ENCODE data around the gene PRSS57. TPM values are rescaled to one million over a fixed set of nuclear protein-coding genes. Genes with fewer than 3 reads are reported as not detected.

PRSS57 gene
- polyA plus RNA-seq, 3 donors from 2014 or later, result 5.8 to 41.4 (median 6.3) TPM

- peaks cover 27 to 43% of the 10 kb centered on the region in 2 donors for H3K4me1 Mint-ChIP-seq
- no peak overlapping the region for H3K27ac Mint-ChIP-seq
- no peak overlapping the region for H3K4me3 Mint-ChIP-seq
- no peaks in the 10 kb centered on the region for H3K9me3 Mint-ChIP-seq
- peaks cover 0 to 3% (median 0%) of the 10 kb centered on the region in 3 donors for H3K36me3 Mint-ChIP-seq
- no peak for DNase-seq
- peaks cover 5 to 15% (median 9%) of the 10 kb centered on the region in 3 donors for H3K27me3 Mint-ChIP-seq (ENCODE audit: low read depth in 3 of 3)
These were observed 42.5 kb downstream of the PRSS57 start for GRCh38 chr19:652467-653389.

GRCh38 chr19:651991-652390 is 43.3 kb downstream of the PRSS57 start:
- Mint-ChIP-seq H3K4me3 (no peak overlapping the region), H3K4me1 (peaks cover 27 to 36% of the 10 kb centered on the region in 2 donors), H3K9me3 (no peaks in the 10 kb centered on the region)

DNA sequence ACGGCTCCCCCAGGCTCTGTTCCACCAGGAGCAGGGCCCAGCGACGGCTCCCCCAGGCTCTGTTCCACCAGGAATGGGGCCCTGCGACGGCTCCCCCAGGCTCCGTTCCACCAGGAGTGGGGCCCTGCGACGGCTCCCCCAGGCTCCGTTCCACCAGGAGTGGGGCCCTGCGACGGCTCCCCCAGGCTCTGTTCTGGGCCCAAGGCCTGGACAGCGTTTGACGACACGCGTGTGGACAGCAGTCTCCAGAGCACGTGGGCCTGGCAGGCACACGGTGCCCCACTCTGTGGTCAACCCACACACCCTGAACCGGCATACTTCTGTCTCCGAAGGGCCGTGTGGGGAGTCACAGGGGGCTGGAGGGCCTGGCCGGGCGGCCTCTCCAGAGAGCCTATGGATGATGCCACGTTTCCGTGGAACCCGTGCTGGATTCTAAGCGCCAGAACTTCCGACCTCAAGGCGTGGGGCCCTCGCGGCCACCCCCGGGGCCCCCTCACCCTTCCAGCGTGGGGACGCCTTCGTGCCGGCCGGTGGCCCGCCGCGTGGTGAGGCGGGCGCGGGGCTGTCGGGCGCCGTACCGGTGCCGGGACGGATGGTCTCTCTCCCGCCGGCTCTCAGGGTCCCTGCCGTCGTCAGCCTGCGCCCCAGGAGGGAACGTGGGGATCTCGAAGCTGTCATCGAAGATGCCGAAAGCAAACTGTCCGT is 44.0 kb downstream of the PRSS57 start:
- DNase-seq, result no peak
- Mint-ChIP-seq H3K9me3 (no peaks in the 10 kb centered on the region), H3K4me1 (peaks cover 24 to 30% of the 10 kb centered on the region in 2 donors), H3K27ac (no peak overlapping the region), H3K4me3 (no peak overlapping the region), H3K36me3 (peaks cover 0 to 3% (median 0%) of the 10 kb centered on the region in 3 donors), H3K27me3 (ENCODE audit: low read depth in 3 of 3) (peaks cover 3 to 6% (median 4%) of the 10 kb centered on the region in 3 donors)

More at GRCh38 chr19:651991-652390, 43.3 kb downstream of the PRSS57 start:
- Mint-ChIP-seq H3K27me3 (ENCODE audit: low read depth in 3 of 3) (peaks cover 2 to 9% (median 6%) of the 10 kb centered on the region in 3 donors), H3K36me3 (peaks cover 0 to 3% (median 0%) of the 10 kb centered on the region in 3 donors), H3K27ac (no peak overlapping the region)
- DNase-seq, result no peak

GRCh38 chr19:650121-650520 is 45.1 kb downstream of the PRSS57 start:
- H3K27ac Mint-ChIP-seq, result no peak overlapping the region
- H3K36me3 Mint-ChIP-seq, result peaks cover 0 to 3% (median 0%) of the 10 kb centered on the region in 3 donors
- peaks cover 4 to 8% (median 5%) of the 10 kb centered on the region in 3 donors for H3K27me3 Mint-ChIP-seq (ENCODE audit: low read depth in 3 of 3)
- no peak for DNase-seq
- no peaks in the 10 kb centered on the region for H3K9me3 Mint-ChIP-seq
- no peak overlapping the region for H3K4me3 Mint-ChIP-seq
- H3K4me1 Mint-ChIP-seq, result peaks cover 12 to 19% of the 10 kb centered on the region in 2 donors

GRCh38 chr19:648904-649801 is 46.1 kb downstream of the PRSS57 start:
- Mint-ChIP-seq H3K27ac (no peak overlapping the region), H3K36me3 (peaks cover 0 to 3% (median 0%) of the 10 kb centered on the region in 3 donors), H3K4me1 (peaks cover 8 to 12% of the 10 kb centered on the region in 2 donors), H3K27me3 (ENCODE audit: low read depth in 3 of 3) (peaks cover 2 to 6% (median 4%) of the 10 kb centered on the region in 3 donors), H3K9me3 (no peaks in the 10 kb centered on the region), H3K4me3 (no peak overlapping the region)
- DNase-seq, result no peak

DNA sequence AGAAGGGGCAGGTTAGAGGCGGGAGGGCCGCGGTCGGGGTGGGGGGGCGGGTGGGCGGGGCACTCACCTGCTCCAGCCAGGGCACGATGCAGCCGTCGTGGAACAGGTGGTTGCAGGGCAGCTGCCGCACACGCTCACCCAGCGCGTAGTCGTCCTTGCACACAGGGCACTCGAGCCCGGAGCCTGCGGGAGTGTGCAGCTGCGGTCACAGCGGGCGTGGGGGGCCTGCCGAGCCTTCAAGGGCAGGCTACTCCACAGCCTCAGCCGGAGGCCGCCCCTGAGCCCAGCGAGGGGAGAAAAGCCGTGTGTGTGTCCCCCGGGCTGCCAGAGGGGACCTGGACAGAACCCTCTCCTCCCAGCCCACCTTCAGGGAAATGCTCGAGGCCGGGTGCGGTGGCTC is 46.9 kb downstream of the PRSS57 start:
- Mint-ChIP-seq H3K4me3 (no peak overlapping the region), H3K27me3 (ENCODE audit: low read depth in 3 of 3) (peaks cover 1 to 6% (median 4%) of the 10 kb centered on the region in 3 donors), H3K9me3 (no peaks in the 10 kb centered on the region), H3K4me1 (peaks cover under 1 to 4% of the 10 kb centered on the region in 2 donors), H3K36me3 (peaks cover 0 to 3% (median 0%) of the 10 kb centered on the region in 3 donors), H3K27ac (no peak overlapping the region)
- no peak for DNase-seq

- H3K27me3 Mint-ChIP-seq (ENCODE audit: low read depth in 3 of 3), result peaks cover 1 to 6% (median 4%) of the 10 kb centered on the region in 3 donors
- no peak overlapping the region for H3K4me3 Mint-ChIP-seq
- no peak for DNase-seq
- no peaks in the 10 kb centered on the region for H3K9me3 Mint-ChIP-seq
- H3K4me1 Mint-ChIP-seq, result peaks cover 0 to 2% of the 10 kb centered on the region in 2 donors
- H3K27ac Mint-ChIP-seq, result no peak overlapping the region
- peaks cover 0 to 3% (median 0%) of the 10 kb centered on the region in 3 donors for H3K36me3 Mint-ChIP-seq
These were observed 47.5 kb downstream of the PRSS57 start for GRCh38 chr19:647566-648284.

DNA sequence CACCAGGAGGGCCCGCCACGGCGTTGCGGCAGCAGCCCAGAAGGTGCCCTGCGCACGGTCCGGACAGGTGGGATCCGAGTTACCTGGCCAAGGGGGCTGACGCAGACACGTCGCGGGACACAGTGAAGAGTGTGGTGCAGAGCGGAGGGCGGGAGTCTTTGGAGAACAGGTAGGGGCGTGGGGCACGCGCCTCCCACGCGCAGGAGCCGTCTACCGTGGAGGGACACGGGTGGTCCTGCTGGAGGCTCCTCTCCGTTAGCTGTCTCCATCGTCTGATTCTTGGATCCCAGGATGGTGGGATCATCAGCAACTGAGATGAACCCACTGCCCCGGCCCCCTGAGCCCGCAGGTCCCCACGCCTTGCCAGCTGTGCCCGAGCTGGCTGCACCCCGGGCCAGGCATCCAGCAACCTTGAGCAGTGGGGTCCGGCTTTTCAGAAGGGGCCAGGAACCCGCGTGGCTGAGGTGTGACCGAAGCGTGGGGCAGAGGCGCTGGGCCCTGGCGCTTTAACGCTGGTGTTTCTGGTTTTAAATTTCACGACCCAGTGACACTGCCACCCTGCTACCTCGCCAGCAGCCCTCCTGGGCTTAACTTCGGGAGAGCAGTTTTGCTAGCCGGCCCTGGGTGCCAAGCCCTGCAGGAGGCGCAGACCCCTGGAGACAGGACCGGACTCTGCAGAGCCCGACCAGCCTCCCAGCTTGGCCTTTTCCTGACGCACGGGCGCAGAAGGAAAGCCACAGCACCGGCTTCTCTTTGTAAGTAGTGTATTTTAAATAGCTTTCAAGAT is 48.3 kb downstream of the PRSS57 start:
- DNase-seq, result no peak
- Mint-ChIP-seq H3K4me1 (peaks cover 0 to 2% of the 10 kb centered on the region in 2 donors), H3K4me3 (no peak overlapping the region), H3K27me3 (ENCODE audit: low read depth in 3 of 3) (peaks cover 1 to 6% (median 4%) of the 10 kb centered on the region in 3 donors), H3K27ac (no peak overlapping the region), H3K36me3 (peaks cover 0 to 3% (median 0%) of the 10 kb centered on the region in 3 donors), H3K9me3 (no peaks in the 10 kb centered on the region)

GRCh38 chr19:645912-646778 is 49.1 kb downstream of the PRSS57 start:
- Mint-ChIP-seq H3K36me3 (peaks cover 0 to 3% (median 0%) of the 10 kb centered on the region in 3 donors), H3K27ac (peak overlapping the region in 1 of 6 donors; percentile 66), H3K4me3 (no peak overlapping the region), H3K4me1 (peaks cover 0 to 3% of the 10 kb centered on the region in 2 donors), H3K9me3 (no peaks in the 10 kb centered on the region), H3K27me3 (ENCODE audit: low read depth in 3 of 3) (peaks cover 1 to 5% (median 4%) of the 10 kb centered on the region in 3 donors)
- no peak for DNase-seq

GRCh38 chr19:644789-645188 is 50.5 kb downstream of the PRSS57 start:
- Mint-ChIP-seq H3K36me3 (no peaks in the 10 kb centered on the region), H3K27ac (peak overlapping the region in 1 of 6 donors; percentile 31), H3K27me3 (ENCODE audit: low read depth in 3 of 3) (peaks cover 1 to 5% (median 4%) of the 10 kb centered on the region in 3 donors), H3K9me3 (no peaks in the 10 kb centered on the region), H3K4me1 (peaks cover 0 to 2% of the 10 kb centered on the region in 2 donors), H3K4me3 (no peak overlapping the region)
- no peak for DNase-seq

DNA sequence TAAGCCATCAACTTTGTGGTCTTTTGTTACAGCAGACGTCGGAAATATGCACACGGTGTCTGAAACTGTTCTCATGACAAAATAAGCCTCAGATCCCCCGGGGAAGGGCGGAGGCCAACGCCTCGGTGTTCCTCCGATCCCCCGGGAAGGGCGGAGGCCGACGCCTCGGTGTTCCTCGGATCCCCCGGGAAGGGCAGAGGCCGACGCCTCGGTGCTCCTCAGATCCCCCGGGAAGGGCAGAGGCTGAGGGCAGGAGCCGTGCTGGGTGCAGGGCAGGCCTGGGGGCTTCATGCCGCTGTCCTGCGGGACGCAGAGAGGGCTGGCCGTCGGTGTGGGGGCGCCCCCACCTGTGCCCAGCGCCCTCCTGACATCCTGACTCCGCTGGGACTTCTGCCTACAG is 50.9 kb downstream of the PRSS57 start:
- no peaks in the 10 kb centered on the region for H3K36me3 Mint-ChIP-seq
- no peak overlapping the region for H3K4me3 Mint-ChIP-seq
- H3K27ac Mint-ChIP-seq, result no peak overlapping the region
- DNase-seq, result no peak
- peaks cover 3% of the 10 kb centered on the region in 2 donors for H3K4me1 Mint-ChIP-seq
- no peaks in the 10 kb centered on the region for H3K9me3 Mint-ChIP-seq
- H3K27me3 Mint-ChIP-seq (ENCODE audit: low read depth in 3 of 3), result peaks cover 2 to 6% (median 5%) of the 10 kb centered on the region in 3 donors
